ENCODE results near the gene CFDP1.
"Not testable (repeated sequence)": the region's sequence is repeated elsewhere in the genome, so short reads cannot be mapped to it uniquely, and the experiment has no call there.

The CFDP1 gene

GRCh38 chr16:75287708-75288107, 145.6 kb downstream of the CFDP1 start:
- no peak for DNase-seq

- DNase-seq: no peak
Measured at GRCh38 chr16:75286389-75286788, 146.9 kb downstream of the CFDP1 start.

GRCh38 chr16:75282466-75283281, 150.6 kb downstream of the CFDP1 start:
- DNase-seq: no peak

- no peak for DNase-seq
Measured at GRCh38 chr16:75281826-75282225, 151.5 kb downstream of the CFDP1 start.

GRCh38 chr16:75281009-75281408, 152.3 kb downstream of the CFDP1 start:
- DNase-seq: not testable (repeated sequence)

GRCh38 chr16:75280331-75280804, 152.9 kb downstream of the CFDP1 start:
- DNase-seq: no peak

GRCh38 chr16:75279305-75279704, 154.0 kb downstream of the CFDP1 start:
- no peak for DNase-seq

- DNase-seq: no peak
Measured at GRCh38 chr16:75273054-75273925, 160.0 kb downstream of the CFDP1 start.

GRCh38 chr16:75272629-75273028, 160.7 kb downstream of the CFDP1 start:
- DNase-seq: not testable (repeated sequence)

GRCh38 chr16:75272097-75272551, 161.2 kb downstream of the CFDP1 start:
- DNase-seq: no peak

GRCh38 chr16:75271441-75272096, 161.7 kb downstream of the CFDP1 start:
- DNase-seq: no peak

- not testable (repeated sequence) for DNase-seq
Measured at GRCh38 chr16:75269358-75269757, 163.9 kb downstream of the CFDP1 start.

- DNase-seq: peak; percentile 85
Measured at GRCh38 chr16:75267631-75268264, 165.6 kb downstream of the CFDP1 start.

GRCh38 chr16:75266738-75267630, 166.3 kb downstream of the CFDP1 start:
- DNase-seq: no peak

- DNase-seq: no peak
Measured at GRCh38 chr16:75265911-75266701, 167.2 kb downstream of the CFDP1 start.

GRCh38 chr16:75264999-75265910, 168.0 kb downstream of the CFDP1 start:
- no peak for DNase-seq

GRCh38 chr16:75264457-75264998, 168.8 kb downstream of the CFDP1 start:
- DNase-seq: no peak

- no peak for DNase-seq
Measured at GRCh38 chr16:75263963-75264445, 169.3 kb downstream of the CFDP1 start.

Measured in NCI-H345 (cell line).